NCI-H2107 (cell line): Measurements from ENCODE around the gene ZNF710.
"Not testable (repeated sequence)": the region's sequence is repeated elsewhere in the genome, so short reads cannot be mapped to it uniquely, and the experiment has no call there.

Experiments
- DNase-seq: peaks from one replicate; lab custom pipeline; 2025; lab: John Stamatoyannopoulos, UW

Gene ZNF710

GRCh38 chr15:90060797-90061196 is 59.7 kb downstream of the ZNF710 start:
- DNase-seq: no peak

- DNase-seq: peak; percentile 28
These were observed 60.9 kb downstream of the ZNF710 start for GRCh38 chr15:90062023-90062442.

GRCh38 chr15:90062462-90062932 is 61.4 kb downstream of the ZNF710 start:
- DNase-seq: peak; percentile 69

- DNase-seq: no peak
These were observed 62.0 kb downstream of the ZNF710 start for GRCh38 chr15:90062973-90063769.

GRCh38 chr15:90063770-90064247 is 62.7 kb downstream of the ZNF710 start:
- no peak for DNase-seq

- no peak for DNase-seq
These were observed 64.0 kb downstream of the ZNF710 start for GRCh38 chr15:90064911-90065681.

GRCh38 chr15:90065682-90066049 is 64.5 kb downstream of the ZNF710 start:
- no peak for DNase-seq

GRCh38 chr15:90067181-90067952 is 66.2 kb downstream of the ZNF710 start:
- no peak for DNase-seq

GRCh38 chr15:90067953-90068606 is 67.0 kb downstream of the ZNF710 start:
- no peak for DNase-seq

GRCh38 chr15:90070623-90071022 is 69.5 kb downstream of the ZNF710 start:
- not testable (repeated sequence) for DNase-seq

- DNase-seq: no peak
These were observed 70.2 kb downstream of the ZNF710 start for GRCh38 chr15:90071220-90071807.

GRCh38 chr15:90072978-90073640 is 72.0 kb downstream of the ZNF710 start:
- DNase-seq: no peak

GRCh38 chr15:90074023-90074422 is 72.9 kb downstream of the ZNF710 start:
- DNase-seq: no peak

- DNase-seq: no peak
These were observed 73.8 kb downstream of the ZNF710 start for GRCh38 chr15:90074916-90075315.

- no peak for DNase-seq
These were observed 74.5 kb downstream of the ZNF710 start for GRCh38 chr15:90075420-90076289.

- no peak for DNase-seq
These were observed 75.6 kb downstream of the ZNF710 start for GRCh38 chr15:90076716-90077115.

GRCh38 chr15:90078965-90079364 is 77.8 kb downstream of the ZNF710 start:
- no peak for DNase-seq

GRCh38 chr15:90079619-90080457 is 78.7 kb downstream of the ZNF710 start:
- no peak for DNase-seq

- no peak for DNase-seq
These were observed 79.3 kb downstream of the ZNF710 start for GRCh38 chr15:90080458-90080755.
